ENCODE measurements around the gene OSTM1.

The OSTM1 gene

DNA sequence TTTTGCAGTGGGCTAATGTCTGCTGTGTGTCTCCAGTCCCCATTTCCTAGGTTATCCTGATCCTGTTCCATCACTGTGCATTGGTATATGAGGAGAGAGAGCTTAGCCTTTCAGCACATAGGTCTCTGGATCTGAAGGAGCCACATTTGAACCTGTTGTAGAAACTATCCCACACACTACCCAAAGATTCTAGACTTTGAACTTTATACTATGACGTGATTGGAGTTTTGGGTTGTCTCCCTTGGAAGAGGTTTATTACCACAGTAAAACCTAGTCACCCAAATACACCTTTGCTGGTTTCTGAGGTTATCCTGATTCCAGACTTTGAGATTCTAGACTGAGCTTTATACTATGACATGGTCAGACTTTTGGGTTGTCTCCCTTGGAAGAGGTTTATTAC, 8.0 kb upstream of the OSTM1 start:
- no peak overlapping the region for H3K4me3 ChIP-seq (ENCODE audit: low read depth, low read length)
- no peak for DNase-seq (ENCODE audit: low read depth)
- TF ChIP-seq, protein P1, sequence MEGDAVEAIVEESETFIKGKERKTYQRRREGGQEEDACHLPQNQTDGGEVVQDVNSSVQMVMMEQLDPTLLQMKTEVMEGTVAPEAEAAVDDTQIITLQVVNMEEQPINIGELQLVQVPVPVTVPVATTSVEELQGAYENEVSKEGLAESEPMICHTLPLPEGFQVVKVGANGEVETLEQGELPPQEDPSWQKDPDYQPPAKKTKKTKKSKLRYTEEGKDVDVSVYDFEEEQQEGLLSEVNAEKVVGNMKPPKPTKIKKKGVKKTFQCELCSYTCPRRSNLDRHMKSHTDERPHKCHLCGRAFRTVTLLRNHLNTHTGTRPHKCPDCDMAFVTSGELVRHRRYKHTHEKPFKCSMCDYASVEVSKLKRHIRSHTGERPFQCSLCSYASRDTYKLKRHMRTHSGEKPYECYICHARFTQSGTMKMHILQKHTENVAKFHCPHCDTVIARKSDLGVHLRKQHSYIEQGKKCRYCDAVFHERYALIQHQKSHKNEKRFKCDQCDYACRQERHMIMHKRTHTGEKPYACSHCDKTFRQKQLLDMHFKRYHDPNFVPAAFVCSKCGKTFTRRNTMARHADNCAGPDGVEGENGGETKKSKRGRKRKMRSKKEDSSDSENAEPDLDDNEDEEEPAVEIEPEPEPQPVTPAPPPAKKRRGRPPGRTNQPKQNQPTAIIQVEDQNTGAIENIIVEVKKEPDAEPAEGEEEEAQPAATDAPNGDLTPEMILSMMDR (IDR thresholded peaks at IDR 0.05; ENCODE audit: control insufficient read depth, extremely low read depth, insufficient read depth), result no peak

DNA sequence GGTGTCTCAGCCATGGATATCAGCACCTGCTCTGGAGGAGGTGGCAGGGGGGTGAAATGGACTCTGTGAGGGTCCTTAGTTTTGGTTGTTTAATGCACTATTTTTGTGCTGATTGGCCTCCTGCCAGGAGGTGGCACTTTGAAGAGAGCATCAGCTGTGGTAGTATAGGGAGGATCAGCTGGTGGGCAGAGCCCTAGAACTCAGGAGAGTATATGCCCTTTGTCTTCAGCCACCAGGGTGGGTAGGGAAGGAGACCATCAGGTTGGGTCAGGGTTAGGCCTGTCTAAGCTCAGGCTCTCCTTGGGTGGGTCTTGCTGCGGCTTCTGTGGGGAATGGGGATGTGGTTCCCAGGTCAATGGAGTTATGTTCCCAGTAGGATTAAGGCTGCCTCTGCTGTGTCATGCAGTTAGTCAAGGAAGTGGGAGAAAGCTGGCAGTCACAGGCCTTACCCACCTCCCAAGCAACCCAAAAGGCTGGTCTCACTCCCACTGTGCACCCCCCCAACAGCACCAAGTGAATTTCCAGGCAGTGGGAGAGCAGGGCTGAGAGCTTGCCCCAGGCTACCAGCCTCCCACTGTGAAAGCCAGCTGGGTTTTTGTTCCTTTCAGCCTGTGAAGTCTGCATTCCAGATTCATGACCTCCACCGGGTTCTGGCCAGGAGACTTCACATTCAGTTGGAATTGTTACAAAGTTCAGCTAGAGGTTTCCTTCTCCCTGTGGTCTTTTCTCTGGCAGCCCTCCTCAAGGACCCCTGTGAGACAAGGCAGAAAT, 5.7 kb upstream of the OSTM1 start:
- TF ChIP-seq, protein P1 (IDR thresholded peaks at IDR 0.05; ENCODE audit: control insufficient read depth, extremely low read depth, insufficient read depth), result no peak
- DNase-seq (ENCODE audit: low read depth), result no peak
- H3K4me3 ChIP-seq (ENCODE audit: low read depth, low read length), result no peak overlapping the region

DNA sequence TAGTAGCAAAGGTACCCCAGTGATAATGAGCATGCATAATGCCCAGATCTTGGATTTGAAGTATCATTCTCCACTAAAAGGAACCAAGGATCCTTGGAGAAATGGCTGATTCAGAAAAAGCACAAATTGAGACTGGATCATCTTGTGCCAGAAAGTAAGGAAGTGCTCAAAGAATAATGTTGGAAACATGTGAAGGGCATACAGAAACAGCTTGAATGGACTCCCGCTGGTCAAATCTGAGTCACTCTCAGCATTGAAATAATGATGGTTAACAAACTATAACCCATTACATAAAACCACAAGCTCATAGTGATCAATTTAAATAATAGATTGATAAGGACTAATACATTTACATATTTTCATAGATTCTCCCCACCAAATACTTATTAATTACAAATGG, 3.6 kb upstream of the OSTM1 start:
- DNase-seq (ENCODE audit: low read depth), result no peak
- no peak overlapping the region for H3K4me3 ChIP-seq (ENCODE audit: low read depth, low read length)
- TF ChIP-seq, protein P1 (IDR thresholded peaks at IDR 0.05; ENCODE audit: control insufficient read depth, extremely low read depth, insufficient read depth), result no peak

DNA sequence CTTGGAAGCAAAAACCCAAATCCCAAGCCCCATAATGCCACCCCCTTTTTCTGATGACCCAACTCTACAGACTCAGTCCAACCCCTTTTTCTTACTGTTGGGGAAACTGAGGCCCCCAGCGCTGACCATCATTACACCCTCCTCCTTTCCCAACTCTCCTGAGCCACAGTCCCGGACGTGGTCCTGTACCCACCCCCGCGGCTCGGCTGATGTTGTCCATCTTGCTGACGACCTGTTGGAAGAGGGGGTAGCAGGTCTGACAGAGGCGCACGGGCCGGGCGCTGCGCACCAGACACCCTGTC, 533 bp downstream of the OSTM1 start:
- TF ChIP-seq, protein P1 (IDR thresholded peaks at IDR 0.05; ENCODE audit: control insufficient read depth, extremely low read depth, insufficient read depth), result no peak
- H3K4me3 ChIP-seq (ENCODE audit: low read depth, low read length), result peak overlapping the region; percentile 79

DNA sequence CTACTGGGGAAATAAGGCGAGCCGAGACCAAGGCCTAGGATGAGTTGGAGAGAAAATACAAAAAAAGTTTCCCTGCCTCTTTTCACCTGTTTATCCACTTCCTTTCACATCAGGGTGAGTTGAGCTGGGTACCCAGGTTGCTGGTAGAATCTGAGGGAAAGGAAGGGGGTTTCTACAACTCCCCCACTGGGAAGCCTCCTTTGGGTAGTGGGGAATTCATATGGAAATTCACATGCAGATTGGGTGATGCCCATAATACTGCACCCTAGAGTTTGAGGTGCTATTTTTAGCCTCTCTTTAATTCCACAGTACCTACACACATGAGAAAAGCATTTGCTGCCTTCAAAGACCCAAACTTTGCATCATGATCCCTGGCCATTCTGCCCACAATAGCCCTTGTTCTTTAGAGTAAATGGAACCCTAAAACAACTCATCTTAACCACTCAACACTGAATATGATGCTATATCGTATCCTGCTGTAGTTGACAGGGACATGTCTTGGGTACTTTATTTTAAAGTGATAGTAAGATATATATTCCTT, 2.7 kb downstream of the OSTM1 start:
- no peak overlapping the region for H3K4me3 ChIP-seq (ENCODE audit: low read depth, low read length)
- TF ChIP-seq, protein P1 (IDR thresholded peaks at IDR 0.05; ENCODE audit: control insufficient read depth, extremely low read depth, insufficient read depth), result no peak
- DNase-seq (ENCODE audit: low read depth), result no peak

More for the DNA sequence above, 533 bp downstream of the OSTM1 start:
- no peak for DNase-seq (ENCODE audit: low read depth)

DNA sequence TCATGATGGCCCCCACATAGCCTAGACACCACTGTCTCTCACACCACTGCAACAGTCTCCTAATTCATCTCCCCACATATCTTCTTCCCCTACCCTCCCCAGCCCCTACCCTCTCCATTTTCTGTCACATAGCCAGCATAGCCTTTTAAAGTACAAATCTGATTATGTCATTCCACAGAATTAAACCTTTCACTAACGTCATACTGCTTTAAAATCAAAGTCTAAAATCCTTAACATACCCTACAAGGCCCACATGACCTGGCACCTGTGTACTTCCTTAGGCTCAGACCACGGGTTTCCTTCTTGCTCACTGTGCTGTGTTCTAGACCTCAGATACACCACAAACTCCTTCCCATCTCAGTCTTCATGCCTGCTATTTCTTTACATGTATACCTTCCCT, 5.9 kb downstream of the OSTM1 start:
- DNase-seq (ENCODE audit: low read depth), result no peak
- TF ChIP-seq, protein P1 (IDR thresholded peaks at IDR 0.05; ENCODE audit: control insufficient read depth, extremely low read depth, insufficient read depth), result no peak
- no peak overlapping the region for H3K4me3 ChIP-seq (ENCODE audit: low read depth, low read length)

DNA sequence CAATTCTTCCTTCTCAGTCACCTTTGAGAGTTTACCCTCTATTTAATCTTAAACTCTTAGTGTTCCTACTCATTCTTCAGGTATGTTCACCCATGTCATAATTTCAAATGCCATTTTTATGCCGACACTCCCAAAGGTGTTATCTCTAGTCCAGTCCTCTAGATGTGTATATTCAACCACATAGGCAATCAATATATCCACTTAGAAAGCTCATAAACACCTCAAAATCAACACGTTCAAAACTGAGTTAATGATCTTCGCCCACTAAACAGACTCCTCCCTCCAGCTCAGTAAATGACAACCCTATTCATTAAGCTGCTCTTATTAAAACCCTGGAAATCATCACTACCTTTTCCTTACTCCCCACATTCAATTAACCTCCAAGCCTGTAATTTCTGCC, 6.4 kb downstream of the OSTM1 start:
- DNase-seq (ENCODE audit: low read depth), result no peak
- TF ChIP-seq, protein P1 (IDR thresholded peaks at IDR 0.05; ENCODE audit: control insufficient read depth, extremely low read depth, insufficient read depth), result no peak
- H3K4me3 ChIP-seq (ENCODE audit: low read depth, low read length), result no peak overlapping the region
